Mucosa of rectum (tissue), 2 donors: Measurements from ENCODE around the gene NFIA.

ENCODE experiments used
- H3K27ac ChIP-seq, 2 donors: one replicate each; pipeline ENCODE4 v1.7.0; 2013; ENCODE audit warnings: inconsistent platforms in 2 of 2, low read depth in 2 of 2, low read length in 2 of 2
- H3K27me3 ChIP-seq, 2 donors: one replicate each; pipeline ENCODE4 v1.7.0; 2013; ENCODE audit warnings: low read length in 2 of 2; ENCODE audit not compliant: control insufficient read depth in 2 of 2, insufficient read depth in 2 of 2
- H3K36me3 ChIP-seq, 2 donors: one replicate each; pipeline ENCODE4 v1.7.0; 2013; ENCODE audit warnings: low read length in 2 of 2; ENCODE audit not compliant: control insufficient read depth in 2 of 2, insufficient read depth in 2 of 2
- H3K4me1 ChIP-seq, 2 donors: one replicate each; pipeline ENCODE4 v1.7.0; 2013; ENCODE audit warnings: low read length in 2 of 2, mild to moderate bottlenecking in 1 of 2; ENCODE audit not compliant: control insufficient read depth in 2 of 2, insufficient read depth in 2 of 2
- H3K4me3 ChIP-seq, 2 donors: one replicate each; pipeline ENCODE4 v1.7.0; 2013; ENCODE audit warnings: low read length in 2 of 2
- H3K9ac ChIP-seq, 2 donors: one replicate each; pipeline ENCODE4 v1.7.0; 2013; ENCODE audit warnings: low read length in 2 of 2, low read depth in 1 of 2, mild to moderate bottlenecking in 1 of 2
- H3K9me3 ChIP-seq, 2 donors: one replicate each; pipeline ENCODE4 v1.7.0; 2013; ENCODE audit warnings: low read length in 2 of 2; ENCODE audit not compliant: control insufficient read depth in 2 of 2
- donor health status: healthy.
- donor health status: Normal muscosa, but diverticular disease.

Gene NFIA

DNA sequence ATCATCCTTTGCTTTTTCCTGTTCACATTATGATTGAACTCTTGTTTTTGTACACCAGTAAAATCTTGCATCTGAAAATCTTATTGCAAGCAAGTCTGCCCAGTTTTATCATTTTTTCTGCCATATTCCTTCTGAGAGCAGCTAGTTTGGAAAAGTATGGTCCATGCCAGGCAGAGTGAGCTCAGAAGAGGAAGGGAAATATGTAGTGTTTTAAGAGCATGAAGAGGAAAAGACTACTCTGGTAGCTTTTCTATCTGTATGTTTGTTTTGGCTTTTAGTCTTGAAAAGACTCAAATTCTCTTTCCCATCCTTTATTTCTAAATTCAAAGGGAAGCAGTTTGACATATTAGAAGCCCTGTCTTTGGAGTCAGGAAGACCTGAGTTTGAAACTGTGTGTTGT, 125.8 kb downstream of the NFIA start:
- Histone ChIP-seq H3K9ac (no peak overlapping the region), H3K27me3 (no peaks in the 10 kb centered on the region)

DNA sequence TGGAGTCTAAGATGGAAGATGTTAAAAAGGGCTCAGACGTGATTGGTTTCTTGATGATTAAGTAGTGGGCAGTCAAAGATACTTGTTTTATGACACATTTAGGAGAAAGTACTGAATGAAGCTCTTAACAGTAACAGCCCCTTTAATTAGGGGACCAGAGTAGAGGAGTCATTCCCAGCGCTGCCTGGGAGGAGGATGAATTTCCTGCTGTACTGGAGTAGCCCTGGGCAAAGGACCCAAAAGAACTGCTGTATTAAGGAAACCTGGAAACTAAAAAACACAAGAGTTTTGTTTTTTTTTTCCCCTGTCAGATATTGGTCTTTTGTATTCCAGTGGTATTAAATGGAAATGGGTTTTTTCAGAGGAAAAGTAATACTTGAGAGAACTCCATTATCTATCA, 126.5 kb downstream of the NFIA start:
- H3K4me3 ChIP-seq, result no peak overlapping the region
- H3K4me1 ChIP-seq, result no peaks in the 10 kb centered on the region
- H3K27me3 ChIP-seq, result no peaks in the 10 kb centered on the region
- H3K9me3 ChIP-seq, result no peaks in the 10 kb centered on the region
- no peak overlapping the region for H3K27ac ChIP-seq
- H3K9ac ChIP-seq, result no peak overlapping the region
- no peaks in the 10 kb centered on the region for H3K36me3 ChIP-seq

More for the DNA sequence above, 125.8 kb downstream of the NFIA start:
- H3K27ac ChIP-seq, result no peak overlapping the region
- H3K4me1 ChIP-seq, result no peaks in the 10 kb centered on the region
- H3K9me3 ChIP-seq, result no peaks in the 10 kb centered on the region
- no peaks in the 10 kb centered on the region for H3K36me3 ChIP-seq
- H3K4me3 ChIP-seq, result no peak overlapping the region

DNA sequence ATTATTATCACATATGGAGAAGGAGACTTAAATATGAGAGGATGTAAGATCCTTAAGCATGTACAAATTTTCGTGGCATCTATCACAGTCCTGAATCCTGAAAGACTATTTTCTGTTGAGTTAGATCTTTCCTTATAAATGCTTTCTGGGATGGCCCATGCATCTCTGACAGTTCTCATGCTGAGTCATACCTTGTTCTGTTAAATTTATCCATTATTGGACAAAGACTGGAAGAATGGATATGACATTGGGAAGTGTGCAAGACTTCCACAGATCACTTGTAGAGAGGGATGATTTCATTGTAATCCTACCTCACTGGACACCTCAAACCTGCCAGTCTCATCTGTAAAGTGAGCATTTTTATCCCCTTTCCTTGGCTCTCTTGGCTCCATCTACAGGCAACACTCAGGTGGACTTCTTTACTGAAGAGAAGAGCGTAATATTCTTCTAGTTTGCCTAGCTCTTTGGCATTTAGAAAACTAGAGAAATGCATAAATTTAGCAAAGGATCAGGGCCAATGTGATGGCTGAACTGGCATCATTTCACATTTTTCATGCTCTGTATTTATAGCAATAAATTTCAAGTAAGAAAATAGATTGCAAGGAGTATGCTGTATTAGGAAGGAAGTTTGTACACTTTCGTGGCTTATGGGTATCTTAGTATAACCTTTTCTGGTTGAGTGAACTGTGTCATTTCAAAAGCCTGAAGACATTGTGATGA, 128.2 kb downstream of the NFIA start:
- H3K36me3 ChIP-seq, result no peaks in the 10 kb centered on the region
- no peak overlapping the region for H3K4me3 ChIP-seq
- no peaks in the 10 kb centered on the region for H3K4me1 ChIP-seq
- H3K27ac ChIP-seq, result no peak overlapping the region
- H3K27me3 ChIP-seq, result no peaks in the 10 kb centered on the region
- H3K9ac ChIP-seq, result no peak overlapping the region
- no peaks in the 10 kb centered on the region for H3K9me3 ChIP-seq

DNA sequence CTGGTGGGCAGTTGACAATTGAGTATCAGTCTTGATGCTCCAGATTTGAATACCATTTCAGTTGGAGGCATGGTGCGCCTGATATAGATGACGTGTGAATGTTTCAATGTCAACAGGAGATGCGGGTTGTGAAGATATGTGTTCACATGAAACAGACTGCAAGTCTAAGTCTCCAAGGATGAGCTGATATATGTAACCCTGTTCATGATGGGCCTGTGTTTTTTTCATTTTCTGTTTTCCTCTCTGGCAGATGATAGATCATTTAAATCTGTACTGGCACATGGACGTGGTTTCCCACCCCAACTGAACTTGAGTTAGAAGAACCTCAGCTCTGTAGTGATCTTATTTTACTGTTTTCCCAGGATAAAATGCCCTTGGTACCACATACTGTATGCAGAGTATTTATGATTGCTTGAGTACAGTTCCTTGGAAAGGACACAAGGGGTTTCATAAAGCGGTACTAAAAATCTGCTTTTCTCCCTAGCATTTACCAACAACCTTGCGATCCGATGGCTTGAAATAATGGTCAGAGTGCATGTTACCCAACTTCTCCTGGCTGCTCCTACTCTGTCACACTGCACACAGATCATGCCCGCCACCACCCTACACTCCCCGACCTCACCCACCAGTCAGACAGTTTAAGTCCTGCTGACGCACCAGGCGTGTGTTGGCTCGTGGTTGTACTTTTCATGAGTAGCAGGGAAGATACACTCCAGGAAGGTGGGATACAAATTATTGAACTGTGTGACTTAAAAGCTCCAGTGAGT, 131.1 kb downstream of the NFIA start:
- no peaks in the 10 kb centered on the region for H3K36me3 ChIP-seq
- no peaks in the 10 kb centered on the region for H3K4me1 ChIP-seq
- H3K9ac ChIP-seq, result no peak overlapping the region
- H3K27ac ChIP-seq, result no peak overlapping the region
- no peaks in the 10 kb centered on the region for H3K27me3 ChIP-seq
- H3K9me3 ChIP-seq, result no peaks in the 10 kb centered on the region
- H3K4me3 ChIP-seq, result no peak overlapping the region

DNA sequence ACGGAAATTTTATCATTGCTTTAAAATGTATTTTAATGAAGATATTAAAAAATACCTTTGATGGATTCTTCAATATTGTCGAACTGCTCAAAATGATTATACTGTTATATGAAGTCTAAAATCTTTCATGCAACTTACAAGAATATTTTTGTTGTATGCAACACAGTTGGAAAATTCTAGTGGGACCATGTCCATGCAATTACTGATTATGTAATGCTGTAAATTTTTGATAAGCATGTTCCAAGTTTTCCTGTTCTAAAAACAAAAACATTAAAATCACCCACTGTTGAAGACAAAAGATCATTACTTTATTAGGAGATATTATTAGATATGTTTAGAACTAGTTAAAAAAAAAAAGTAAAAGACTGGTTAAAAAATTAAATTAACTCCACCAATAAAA, 132.8 kb downstream of the NFIA start:
- H3K4me1 ChIP-seq, result no peaks in the 10 kb centered on the region
- H3K9me3 ChIP-seq, result no peaks in the 10 kb centered on the region
- no peaks in the 10 kb centered on the region for H3K27me3 ChIP-seq
- no peak overlapping the region for H3K27ac ChIP-seq
- H3K4me3 ChIP-seq, result no peak overlapping the region
- H3K9ac ChIP-seq, result no peak overlapping the region
- no peaks in the 10 kb centered on the region for H3K36me3 ChIP-seq

DNA sequence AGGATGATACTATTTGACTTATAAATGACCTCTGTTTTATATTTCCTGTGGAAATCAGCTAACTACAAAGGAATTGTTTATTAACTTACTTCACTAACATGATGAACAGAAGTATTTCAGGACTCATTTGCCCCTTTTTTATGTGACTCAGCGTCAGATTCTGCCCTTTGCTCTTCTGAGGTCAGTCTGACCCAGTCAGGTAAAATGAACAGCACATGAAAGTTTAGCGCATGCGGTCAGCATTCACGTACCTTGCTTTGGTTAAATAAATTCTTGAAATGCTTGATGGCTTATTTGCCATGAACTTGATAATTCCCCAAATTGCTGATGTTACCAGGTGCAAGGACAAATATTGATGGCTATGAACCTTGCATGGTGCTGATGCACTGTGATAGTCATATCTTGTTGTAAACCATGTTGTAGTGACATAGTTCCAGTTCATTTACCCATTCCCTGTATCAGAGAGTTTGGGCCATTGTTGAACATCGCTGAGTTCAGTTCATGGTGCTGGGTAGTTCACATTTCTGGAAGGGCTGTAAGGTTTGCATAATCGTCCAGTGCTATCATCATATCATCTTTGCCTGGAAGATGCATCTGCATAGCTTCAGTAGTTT, 133.4 kb downstream of the NFIA start:
- Histone ChIP-seq H3K27ac (no peak overlapping the region), H3K9ac (no peak overlapping the region)

DNA sequence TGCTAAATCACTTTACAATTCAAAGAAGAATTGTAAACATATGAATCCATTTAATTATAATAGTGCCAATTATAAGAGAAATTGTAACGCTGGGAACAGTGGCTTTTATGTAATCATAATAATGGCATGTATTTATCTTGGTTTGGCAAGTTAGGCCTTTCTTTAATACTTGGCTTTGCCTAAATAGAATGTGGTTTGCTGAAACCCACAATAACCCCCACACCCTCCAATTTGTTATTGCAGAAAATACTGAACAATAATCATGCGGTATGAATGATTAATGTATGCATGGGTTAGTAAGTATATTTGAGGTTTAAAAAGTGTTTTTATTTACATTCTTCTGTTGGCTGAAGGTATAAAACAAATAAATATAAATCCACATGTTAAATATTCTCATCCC, 138.2 kb downstream of the NFIA start:
- Histone ChIP-seq H3K4me1 (no peaks in the 10 kb centered on the region), H3K9me3 (no peaks in the 10 kb centered on the region), H3K9ac (no peak overlapping the region), H3K36me3 (no peaks in the 10 kb centered on the region), H3K27ac (no peak overlapping the region), H3K27me3 (no peaks in the 10 kb centered on the region), H3K4me3 (no peak overlapping the region)

More for the DNA sequence above, 133.4 kb downstream of the NFIA start:
- Histone ChIP-seq H3K4me3 (no peak overlapping the region), H3K4me1 (no peaks in the 10 kb centered on the region), H3K27me3 (no peaks in the 10 kb centered on the region), H3K36me3 (no peaks in the 10 kb centered on the region), H3K9me3 (no peaks in the 10 kb centered on the region)

DNA sequence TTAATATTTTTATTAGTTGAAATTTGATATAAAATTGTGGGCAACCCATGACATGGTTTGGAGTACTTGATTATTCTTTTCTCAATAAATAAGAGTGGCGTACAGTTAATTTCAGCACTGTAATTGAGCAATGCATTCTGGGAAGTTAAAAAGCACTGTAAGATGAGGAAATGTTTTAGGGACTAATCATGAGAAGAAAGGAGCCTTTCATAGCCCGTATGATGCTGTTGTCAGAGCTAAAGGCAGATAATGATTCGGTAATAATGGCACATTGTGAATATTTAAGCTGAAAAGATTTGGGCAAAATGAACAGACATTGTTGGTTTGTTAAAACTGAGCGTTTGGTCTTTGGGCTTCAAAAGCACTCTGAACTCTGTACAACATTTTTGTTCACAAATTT, 139.3 kb downstream of the NFIA start:
- H3K9me3 ChIP-seq, result no peaks in the 10 kb centered on the region
- H3K9ac ChIP-seq, result no peak overlapping the region
- H3K36me3 ChIP-seq, result no peaks in the 10 kb centered on the region
- no peaks in the 10 kb centered on the region for H3K27me3 ChIP-seq
- no peak overlapping the region for H3K27ac ChIP-seq
- peaks cover under 1 to 4% of the 10 kb centered on the region in 2 donors for H3K4me1 ChIP-seq
- H3K4me3 ChIP-seq, result no peak overlapping the region

DNA sequence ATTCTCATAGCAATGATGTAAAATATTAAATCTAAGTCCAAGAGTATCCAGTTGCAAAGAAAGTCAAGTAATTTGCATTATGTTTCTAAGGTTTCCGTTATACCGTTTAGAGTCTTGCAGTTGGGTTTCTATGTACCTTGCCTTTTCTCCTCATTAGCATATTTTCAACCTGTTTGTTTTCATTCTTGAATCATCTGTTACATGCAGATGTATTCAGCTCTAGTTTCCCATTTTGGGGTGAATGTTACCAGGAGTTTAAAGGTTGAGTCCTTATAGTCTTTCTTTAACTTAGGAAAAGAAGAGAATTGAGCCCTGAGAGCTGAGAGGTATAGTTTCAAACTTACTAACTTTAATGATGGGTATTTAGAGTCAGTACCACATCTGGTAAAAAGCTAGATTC, 139.9 kb downstream of the NFIA start:
- H3K9me3 ChIP-seq, result no peaks in the 10 kb centered on the region
- H3K27ac ChIP-seq, result no peak overlapping the region
- peaks cover 3 to 5% of the 10 kb centered on the region in 2 donors for H3K4me1 ChIP-seq
- H3K36me3 ChIP-seq, result no peaks in the 10 kb centered on the region
- no peak overlapping the region for H3K9ac ChIP-seq
- no peaks in the 10 kb centered on the region for H3K27me3 ChIP-seq
- no peak overlapping the region for H3K4me3 ChIP-seq

DNA sequence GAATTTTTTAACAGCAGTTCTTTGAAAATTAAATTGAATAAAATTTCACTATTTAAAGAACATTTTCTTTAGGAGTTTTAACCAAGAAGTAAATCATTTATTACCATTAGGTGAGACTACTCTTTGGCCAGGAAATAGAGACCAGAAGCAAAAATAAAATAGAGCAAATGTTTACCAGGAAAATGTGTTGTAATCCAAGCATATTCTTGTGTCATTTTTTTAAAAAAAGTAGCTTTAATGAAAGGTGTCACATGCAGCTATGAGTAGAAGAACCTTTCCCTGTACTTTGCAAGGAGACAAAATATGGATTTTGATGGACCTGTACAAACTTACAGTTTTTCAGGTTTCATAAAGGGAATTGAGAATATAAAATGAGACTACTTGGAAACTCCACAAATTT, 140.8 kb downstream of the NFIA start:
- Histone ChIP-seq H3K9ac (no peak overlapping the region), H3K27ac (no peak overlapping the region)

More for the DNA sequence above, 140.8 kb downstream of the NFIA start:
- H3K9me3 ChIP-seq, result no peaks in the 10 kb centered on the region
- peaks cover 3 to 5% of the 10 kb centered on the region in 2 donors for H3K4me1 ChIP-seq
- no peaks in the 10 kb centered on the region for H3K27me3 ChIP-seq
- no peak overlapping the region for H3K4me3 ChIP-seq
- H3K36me3 ChIP-seq, result no peaks in the 10 kb centered on the region
